Activated T-helper 1 cell treated with Interleukin-2 at 50 U/mL for 16 hours (primary cell): Measurements from ENCODE around the gene DEFB132.
A peak's percentile ranks its signal among the peaks of the same experiment; 100 is the strongest.

Experiments used
- DNase-seq: peaks from one replicate; pipeline ENCODE4 v3.0.0-alpha.2; 2020; ENCODE audit warnings: low read depth

Gene DEFB132

DNA sequence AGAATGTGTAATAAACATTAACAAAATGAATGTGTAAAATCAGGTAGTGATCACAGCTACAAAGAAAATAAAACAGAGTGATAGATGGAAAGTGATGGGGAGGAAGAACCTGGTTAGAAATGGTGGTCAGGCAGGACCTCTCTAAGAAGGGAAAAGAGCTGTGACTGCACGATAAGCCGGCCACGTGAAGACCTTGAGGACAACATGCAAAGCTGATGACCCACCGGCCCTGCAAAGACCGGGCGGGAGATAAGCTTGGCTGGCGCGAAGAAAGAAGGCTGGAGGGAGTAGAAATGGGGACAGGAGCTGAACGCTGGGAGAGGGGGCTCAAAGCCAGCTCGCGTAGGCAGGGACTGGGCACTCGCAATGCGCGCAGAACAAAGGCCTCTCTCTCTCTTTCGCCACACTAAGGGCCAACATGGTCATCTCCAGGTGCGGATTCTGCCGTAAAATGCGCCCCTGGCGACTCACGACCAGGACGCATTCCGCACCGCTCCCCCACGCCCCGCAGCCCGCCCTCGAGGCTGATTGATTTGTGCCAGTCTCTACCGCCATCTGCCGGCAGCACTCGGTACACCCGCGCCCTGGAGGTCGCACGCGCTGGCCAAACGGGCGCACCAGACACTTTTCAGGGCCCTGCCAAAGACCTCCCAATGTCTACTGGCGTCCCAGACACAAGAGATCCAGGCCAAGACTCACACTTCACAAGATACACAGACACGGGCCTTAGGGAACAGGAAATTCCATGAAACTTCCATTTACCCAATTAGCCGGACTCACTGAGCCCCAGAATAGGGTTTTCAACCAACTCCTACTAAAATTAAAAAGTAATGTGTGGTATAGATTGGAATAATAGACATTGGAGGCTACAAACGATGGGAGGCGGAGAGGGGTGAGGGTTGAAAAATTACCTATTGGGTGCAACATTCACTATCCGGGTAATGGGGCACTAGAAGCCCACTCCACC lies 9.4 kb downstream of the DEFB132 start:
- DNase-seq, result peak; percentile 75

- no peak for DNase-seq
These were observed 13.0 kb downstream of the DEFB132 start for GRCh38 chr20:270517-270916.

DNA sequence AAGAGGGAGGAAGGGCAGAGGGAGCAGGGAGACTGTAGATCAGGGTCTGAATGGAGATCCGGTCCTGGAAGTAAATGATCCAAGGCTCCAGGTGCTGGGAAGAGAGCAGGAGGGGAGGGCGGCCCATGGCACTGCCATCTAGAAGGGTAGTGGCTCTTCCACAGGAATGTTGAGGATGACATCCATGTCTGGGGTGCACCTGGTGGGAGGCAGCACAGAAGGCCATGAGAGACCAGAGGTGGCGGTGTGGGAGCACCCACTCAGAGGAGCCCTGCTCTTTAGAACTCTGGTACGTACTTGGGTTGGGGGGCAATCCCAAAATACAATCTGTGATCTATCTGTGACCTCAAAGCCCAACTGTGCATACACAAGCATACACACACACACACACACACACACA lies 13.5 kb downstream of the DEFB132 start:
- DNase-seq, result no peak

GRCh38 chr20:271528-271927 lies 14.0 kb downstream of the DEFB132 start:
- DNase-seq, result no peak

GRCh38 chr20:272718-273117 lies 15.2 kb downstream of the DEFB132 start:
- DNase-seq, result no peak

- no peak for DNase-seq
These were observed 16.4 kb downstream of the DEFB132 start for GRCh38 chr20:273884-274283.

GRCh38 chr20:275791-276190 lies 18.3 kb downstream of the DEFB132 start:
- no peak for DNase-seq

DNA sequence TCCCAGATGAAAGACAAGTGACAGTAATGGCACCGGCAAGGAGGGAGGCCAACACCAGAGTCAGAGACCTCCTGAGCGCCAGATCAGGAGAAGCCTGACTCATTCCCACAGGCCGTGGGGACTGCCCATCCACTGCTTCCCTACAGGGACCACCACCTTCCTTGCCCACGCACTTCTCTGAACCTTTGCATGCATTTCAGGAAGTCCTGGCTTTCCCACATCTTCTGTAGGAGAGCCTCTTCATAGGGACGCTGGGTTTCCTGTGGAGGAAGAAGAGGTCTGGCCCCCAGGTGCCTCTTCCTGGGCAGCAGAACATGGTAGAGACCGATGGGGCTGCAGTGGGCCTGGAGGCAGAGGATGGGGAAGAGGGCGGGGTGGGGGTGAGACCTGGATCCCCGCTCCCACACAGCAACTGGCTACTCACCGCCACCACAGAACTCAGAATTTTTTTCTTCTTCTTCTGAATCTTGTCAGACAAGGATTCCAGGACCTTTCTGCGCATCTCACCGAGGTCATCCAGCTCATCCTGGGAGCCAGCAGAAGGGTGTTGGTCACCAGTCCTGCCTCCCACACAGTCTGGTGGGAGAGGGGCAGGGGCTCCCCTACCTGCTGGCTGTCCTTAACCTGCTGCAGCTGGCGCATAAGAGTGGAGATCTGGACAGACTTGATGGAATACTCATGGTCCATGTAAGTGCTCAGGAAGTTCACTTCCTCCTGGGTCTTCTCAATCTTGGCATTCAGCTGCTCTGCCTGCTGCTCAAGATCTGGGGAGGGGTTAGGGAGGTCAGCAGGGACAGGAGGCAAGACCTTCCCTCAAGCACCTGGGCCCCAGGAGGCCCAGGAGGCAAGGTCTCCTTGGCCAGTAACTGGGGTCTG lies 19.3 kb downstream of the DEFB132 start:
- DNase-seq, result no peak

- DNase-seq, result no peak
These were observed 19.9 kb downstream of the DEFB132 start for GRCh38 chr20:277496-277781.

DNA sequence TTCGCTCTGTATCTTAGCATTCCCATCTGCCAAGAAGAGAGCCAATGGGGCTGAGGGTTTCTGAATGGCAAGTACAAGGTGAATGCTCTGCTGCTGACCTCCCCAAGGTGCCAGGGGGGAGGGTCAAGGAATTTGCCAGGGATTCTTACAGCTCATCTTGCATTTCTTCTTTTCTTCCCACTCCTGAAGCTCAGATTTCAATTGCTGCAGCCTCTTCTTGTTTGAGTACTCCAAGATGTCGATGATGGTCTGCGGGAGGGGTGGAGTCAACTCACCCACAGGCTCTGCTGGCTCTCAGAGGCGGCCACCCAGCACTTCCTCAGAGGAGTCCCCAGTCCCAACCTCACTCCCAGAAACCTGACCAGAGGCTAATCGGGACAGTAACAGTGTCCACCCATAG lies 20.7 kb downstream of the DEFB132 start:
- DNase-seq, result no peak

DNA sequence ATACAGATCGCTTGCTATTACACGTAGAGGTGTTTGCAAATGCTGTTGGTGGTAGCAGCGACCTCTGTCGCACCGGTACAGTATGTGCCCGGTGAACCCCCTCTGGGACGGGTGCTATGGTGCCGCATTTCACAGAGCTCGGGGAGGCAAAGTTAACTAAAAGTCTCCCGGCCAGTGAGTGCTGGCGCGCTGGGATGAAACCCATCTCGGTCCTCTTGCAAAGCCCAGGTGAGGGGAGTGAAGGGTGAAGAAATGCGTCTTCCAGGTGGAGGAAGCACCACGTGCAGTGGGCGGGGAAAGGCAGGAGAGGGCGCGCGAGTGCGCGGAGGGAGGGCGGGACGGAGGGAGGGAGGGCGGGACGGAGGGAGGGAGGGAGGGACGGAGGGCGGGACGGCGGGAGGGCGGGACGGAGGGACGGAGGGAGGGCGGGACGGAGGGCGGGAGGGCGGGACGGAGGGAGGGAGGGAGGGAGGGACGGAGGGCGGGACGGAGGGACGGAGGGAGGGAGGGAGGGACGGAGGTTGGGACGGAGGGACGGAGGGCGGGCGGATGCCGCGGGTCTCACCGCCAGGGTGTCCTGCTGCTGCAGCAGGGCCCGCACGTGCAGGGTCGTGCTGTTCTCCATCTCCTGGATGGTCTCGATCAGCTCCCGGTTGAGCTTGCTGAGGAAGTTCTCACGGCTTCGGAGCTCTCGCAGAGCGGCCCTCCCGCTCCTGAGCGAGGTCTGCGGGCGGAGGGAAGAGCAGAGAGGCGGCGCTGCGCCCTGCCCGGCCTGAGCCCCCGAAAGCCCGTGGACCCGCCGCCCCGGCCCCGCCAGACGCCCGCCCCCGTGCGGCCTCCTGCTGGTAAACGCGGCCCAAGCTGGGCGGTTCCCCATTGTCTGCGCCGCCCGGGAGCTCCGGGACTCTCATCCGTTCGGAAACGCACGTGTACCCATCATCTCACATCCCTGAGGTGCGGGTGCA lies 21.4 kb downstream of the DEFB132 start:
- no peak for DNase-seq

DNA sequence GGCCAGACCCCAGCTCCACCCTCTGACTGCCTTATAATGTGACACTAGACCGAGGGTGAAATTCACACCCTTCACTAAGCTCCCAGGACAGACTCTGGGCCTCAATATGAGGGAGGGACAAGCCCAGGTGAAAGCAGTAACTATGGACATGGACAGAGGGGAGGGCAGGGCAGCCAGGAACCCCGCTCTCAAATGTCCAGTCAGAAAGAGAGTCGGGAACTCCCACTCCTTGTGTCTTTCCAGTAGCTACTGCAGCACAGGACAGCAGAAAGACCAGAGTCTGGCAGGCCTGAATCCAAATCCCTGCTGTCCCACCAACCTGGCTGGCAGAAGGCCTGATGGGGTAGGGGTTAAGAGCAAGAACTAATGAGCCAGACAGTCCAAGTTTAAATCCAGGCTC lies 26.6 kb downstream of the DEFB132 start:
- DNase-seq, result no peak

- DNase-seq, result no peak
These were observed 29.0 kb downstream of the DEFB132 start for GRCh38 chr20:286508-286907.

DNA sequence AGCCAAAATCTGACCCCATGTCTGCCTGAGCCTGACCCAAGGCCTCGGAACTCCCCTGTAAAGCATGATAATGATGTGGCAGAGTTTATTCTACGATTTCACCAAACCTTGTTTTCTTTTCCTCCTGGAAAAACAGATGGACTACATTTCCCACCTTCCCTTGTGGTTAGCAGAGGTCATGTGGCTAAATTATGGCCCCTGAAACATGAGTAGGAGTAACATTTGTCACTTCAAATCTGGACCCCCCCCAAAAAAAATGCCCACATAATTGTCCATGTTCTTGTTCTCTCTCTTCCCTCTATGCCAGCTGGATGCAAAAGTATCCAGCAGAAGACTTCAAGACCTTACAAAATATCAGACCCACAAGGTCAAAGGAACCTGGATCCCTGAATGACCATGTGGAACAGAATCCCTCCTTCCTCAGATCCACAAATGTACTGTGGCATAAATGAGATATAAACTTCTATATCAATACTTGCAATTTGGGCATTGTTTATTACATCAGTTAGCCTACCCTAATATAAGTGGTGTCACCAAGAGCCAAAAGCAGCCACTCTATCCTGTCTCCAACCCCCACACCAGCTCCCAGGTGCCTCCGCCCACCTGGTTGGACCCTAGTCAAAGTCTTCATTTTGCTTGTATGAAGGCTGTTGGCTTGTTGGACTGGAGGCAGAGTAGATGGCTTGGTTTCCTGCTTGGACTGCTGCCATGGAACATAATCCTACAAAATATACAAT lies 31.6 kb downstream of the DEFB132 start:
- no peak for DNase-seq

GRCh38 chr20:289693-290083 lies 32.2 kb downstream of the DEFB132 start:
- DNase-seq, result no peak

DNA sequence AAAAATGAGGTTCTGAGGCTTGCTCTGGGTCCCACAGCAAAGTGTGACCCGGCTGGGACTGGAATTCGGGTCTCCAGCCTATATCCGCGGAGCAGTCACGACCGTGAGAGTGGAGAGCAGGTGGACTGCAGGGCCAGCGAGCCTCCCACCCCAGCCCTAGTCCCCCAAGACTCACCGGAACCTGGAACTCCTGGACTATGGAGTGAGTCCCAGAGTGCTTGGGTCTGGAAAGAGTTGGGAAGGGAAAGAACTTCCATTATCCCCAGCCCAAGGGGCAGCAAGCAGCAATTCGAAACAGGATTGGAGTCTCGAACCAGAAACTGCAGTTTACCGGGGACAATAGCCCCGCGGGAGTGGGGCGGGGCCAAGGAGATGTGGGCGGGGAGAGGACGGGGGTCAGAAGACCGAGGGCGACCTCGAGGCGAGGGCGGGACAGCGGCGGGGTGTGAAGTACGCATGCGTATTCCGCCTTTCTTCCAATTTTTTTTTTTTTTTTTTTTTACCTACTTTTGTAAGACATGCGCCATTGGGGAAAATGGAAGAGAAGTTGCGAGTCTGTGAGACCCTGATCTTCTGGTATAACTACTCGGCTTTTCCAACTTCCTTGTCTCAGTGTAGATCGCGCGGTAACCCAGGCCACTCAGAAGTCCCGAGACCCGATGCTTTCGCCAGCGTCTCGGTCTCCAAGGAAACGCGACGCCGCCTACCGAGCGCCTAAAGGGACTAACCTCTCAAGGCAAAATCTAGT lies 32.7 kb downstream of the DEFB132 start, which contains the start of gene C20orf96:
C20orf96 (minus strand) TSS at position 667 of the 748 bp plus-strand sequence; CDS start at position 527, 140 bp downstream.
- peak; percentile 74 for DNase-seq

DNA sequence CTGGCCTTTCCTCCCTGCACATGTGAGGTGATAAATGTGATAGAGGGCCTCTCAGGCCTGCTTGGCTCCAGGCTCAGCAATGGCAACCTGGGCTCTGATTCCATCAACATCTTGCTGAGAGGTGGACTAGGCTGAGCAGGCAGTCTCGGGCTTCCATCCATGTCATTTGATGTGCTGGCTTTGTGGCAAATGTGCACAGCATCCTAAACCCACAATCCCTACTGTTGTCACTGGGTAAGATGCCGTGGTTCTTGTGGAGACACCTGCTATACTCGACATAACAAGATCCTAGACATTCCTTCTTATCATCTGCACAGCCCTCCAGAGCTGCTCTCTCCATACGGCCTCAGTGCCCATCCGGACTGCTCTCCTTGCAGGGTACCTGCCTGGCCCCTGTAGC lies 37.1 kb downstream of the DEFB132 start:
- DNase-seq, result no peak

- no peak for DNase-seq
These were observed 38.3 kb downstream of the DEFB132 start for GRCh38 chr20:295804-296203.

DNA sequence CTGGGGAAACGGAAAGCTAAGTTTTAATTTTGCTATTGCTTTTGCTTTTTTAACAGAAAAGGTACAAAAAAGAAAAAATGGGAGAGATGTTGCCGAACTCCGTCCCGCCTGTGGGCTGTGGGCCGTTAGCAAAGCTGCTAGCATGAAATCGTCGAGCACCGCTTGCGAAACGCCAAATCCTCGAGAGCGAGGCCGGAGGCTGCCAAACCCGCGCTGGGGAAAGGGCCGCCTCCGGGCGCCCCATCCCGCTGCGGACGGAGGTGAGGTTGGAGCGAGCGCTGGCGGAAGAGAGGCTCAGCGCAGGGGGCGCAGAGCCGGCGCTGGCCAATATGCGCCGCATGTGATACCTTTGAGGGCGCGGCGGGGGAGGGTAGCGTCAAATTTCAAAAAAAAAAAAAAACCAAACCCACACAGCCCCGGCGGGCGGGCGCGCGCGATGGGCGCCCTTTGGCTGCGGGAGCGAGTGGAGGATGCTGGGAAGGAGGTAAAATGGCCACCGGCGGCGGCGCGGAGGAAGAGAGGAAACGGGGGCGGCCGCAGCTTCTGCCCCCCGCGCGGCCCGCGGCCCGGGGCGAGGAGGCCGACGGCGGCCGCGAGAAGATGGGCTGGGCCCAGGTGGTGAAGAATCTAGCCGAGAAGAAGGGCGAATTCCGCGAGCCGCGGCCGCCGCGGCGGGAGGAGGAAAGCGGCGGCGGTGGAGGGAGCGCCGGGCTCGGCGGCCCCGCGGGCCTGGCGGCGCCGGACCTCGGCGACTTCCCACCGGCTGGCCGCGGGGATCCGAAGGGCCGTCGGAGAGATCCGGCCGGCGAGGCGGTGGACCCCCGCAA lies 39.8 kb downstream of the DEFB132 start, which contains the start of gene ZCCHC3:
ZCCHC3 (plus strand) TSS at position 473 of the 827 bp plus-strand sequence; CDS start at position 490, 17 bp downstream.
- peak; percentile 74 for DNase-seq
